ENCODE measurements around the gene WDR62.

GRCh38 chr19:36009220-36009619 lies 45.5 kb upstream of the WDR62 start:
- TF ChIP-seq, protein P1, sequence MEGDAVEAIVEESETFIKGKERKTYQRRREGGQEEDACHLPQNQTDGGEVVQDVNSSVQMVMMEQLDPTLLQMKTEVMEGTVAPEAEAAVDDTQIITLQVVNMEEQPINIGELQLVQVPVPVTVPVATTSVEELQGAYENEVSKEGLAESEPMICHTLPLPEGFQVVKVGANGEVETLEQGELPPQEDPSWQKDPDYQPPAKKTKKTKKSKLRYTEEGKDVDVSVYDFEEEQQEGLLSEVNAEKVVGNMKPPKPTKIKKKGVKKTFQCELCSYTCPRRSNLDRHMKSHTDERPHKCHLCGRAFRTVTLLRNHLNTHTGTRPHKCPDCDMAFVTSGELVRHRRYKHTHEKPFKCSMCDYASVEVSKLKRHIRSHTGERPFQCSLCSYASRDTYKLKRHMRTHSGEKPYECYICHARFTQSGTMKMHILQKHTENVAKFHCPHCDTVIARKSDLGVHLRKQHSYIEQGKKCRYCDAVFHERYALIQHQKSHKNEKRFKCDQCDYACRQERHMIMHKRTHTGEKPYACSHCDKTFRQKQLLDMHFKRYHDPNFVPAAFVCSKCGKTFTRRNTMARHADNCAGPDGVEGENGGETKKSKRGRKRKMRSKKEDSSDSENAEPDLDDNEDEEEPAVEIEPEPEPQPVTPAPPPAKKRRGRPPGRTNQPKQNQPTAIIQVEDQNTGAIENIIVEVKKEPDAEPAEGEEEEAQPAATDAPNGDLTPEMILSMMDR (tag by site-specific recombination; IDR thresholded peaks at IDR 0.05): no peak
- TF ChIP-seq REST (tag by site-specific recombination; IDR thresholded peaks at IDR 0.05) (no peak), GLI4 (tag by site-specific recombination; IDR thresholded peaks at IDR 0.05) (no peak), ZBTB8A (tag by site-specific recombination; IDR thresholded peaks at IDR 0.05) (no peak)

Data from HEK293 (cell line).